GM20000 (cell line): ENCODE data around the gene RCOR2.
A peak's percentile ranks its signal among the peaks of the same experiment; 100 is the strongest.

Source experiments
- DNase-seq: peaks from one replicate; pipeline ENCODE4 v3.0.0; 2012; ENCODE audit warnings: low spot score
- CTCF ChIP-seq: IDR thresholded peaks from 2 replicates; pipeline ENCODE4 v1.5.1; 2012; ENCODE audit warnings: mild to moderate bottlenecking, control low read depth; ENCODE audit errors: extremely low read depth, missing control alignments

The RCOR2 gene

DNA sequence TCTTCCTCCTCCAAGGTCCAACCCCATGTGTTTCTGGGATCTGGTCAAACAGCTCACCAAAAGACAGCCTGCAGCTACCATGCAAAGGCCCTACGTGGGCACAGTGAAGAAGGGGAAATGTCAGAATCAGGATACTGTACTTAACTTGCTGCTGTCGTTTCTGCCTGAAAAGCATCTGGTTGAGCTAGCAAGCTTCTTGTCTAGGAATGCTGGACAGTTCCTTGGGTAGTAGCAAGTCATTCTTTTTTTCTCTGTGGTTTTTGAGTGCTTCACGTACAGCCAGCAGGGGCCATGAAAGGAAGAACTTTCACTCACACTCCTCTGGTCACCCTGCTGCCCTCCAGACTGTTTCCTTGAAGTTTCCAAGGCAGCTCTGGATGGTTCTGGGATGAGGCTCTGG is 24.7 kb downstream of the RCOR2 start:
- no peak for DNase-seq

GRCh38 chr11:63890368-63890767 is 26.6 kb downstream of the RCOR2 start:
- TF ChIP-seq CTCF = no peak

More for the DNA sequence above, 24.7 kb downstream of the RCOR2 start:
- no peak for TF ChIP-seq CTCF

DNA sequence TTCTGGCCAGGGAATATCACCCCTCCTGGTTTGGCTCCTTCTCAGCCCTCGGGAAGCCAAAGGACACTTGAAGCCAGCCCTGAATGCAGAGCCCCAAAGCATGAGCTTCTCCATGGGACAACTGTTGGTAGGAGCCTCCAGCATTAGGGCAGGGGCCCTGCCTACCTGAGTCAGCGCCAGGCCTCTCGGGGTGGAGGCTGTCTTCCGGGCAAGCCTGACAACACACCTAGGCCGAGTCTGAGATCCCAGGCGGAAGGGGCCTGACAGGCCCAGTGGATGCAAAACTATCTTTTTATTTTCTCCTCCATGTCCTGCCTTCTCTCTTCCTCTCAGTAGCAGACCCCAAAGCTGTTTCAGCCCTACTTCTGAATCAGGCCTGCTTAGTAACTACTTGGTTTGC is 27.6 kb downstream of the RCOR2 start:
- no peak for DNase-seq
- TF ChIP-seq CTCF = no peak

More at GRCh38 chr11:63890368-63890767, 26.6 kb downstream of the RCOR2 start:
- DNase-seq = no peak

- DNase-seq = peak; percentile 72
- no peak for TF ChIP-seq CTCF
Measured at GRCh38 chr11:63888170-63889086, 28.5 kb downstream of the RCOR2 start.

GRCh38 chr11:63887386-63887999 is 29.5 kb downstream of the RCOR2 start:
- no peak for TF ChIP-seq CTCF
- DNase-seq = no peak

- no peak for TF ChIP-seq CTCF
- no peak for DNase-seq
Measured at GRCh38 chr11:63884196-63884932, 32.6 kb downstream of the RCOR2 start.

GRCh38 chr11:63883791-63884190 is 33.2 kb downstream of the RCOR2 start:
- DNase-seq = no peak
- no peak for TF ChIP-seq CTCF
